ENCODE data around the gene MRPL49.
"Not testable (repeated sequence)": the region's sequence is repeated elsewhere in the genome, so short reads cannot be mapped to it uniquely, and the experiment has no call there.

Gene MRPL49

GRCh38 chr11:65134952-65135632 is 13.0 kb downstream of the MRPL49 start:
- peak; percentile 50 to 71 (median 63) for DNase-seq

DNA sequence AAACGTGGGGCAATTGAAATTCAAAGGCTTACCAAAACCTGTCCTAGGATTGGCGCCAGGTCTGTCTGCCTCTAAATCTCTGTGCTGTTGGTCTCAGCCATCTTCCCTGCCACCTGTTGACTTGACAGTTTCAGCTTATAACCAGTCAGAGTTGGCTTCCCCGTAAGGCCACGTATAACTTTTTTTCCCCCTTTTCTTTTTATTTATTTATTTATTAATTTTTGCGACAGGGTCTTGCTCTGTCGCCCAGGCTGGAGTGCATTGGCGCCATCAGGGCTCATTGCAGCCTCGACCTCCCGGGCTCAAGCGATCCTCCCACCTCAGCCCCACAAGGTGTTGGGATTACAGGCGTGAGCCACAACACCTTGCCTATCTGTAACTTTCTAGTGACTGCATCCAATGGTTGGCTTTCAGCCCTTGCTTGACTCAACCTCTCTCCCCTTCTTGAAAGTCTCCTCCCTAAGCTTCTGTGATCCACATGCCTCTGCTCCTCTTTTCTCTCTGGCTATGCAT is 13.6 kb downstream of the MRPL49 start:
- DNase-seq: no peak

- DNase-seq: no peak
Measured at GRCh38 chr11:65136515-65137096, 14.5 kb downstream of the MRPL49 start.

DNA sequence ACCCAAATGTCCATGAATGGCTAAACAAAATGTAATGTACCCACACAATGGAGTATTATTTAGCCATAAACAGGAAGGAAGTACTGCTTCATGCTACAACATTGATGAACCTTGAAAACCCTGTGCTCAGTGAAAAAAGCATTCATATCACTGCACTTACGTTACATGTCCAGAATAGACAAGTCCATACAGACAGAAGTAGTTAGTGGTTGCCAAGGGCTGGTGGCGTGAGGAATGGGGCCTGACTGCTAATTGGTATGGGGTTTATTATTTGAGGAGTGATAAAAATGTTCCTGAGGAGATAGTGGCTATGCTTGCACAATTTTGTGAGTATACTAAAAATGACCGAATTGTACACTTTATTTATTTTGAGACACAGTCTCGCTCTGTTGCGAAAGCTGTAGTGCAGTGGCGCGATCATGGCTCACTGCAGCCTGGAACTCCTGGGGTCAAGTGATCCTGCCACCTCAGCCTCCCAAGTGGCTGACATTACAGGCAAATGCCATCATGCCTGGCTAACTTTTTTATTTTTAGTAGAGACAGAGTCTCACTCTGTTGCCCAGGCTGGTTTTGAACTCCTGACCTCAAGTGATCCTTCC is 19.9 kb downstream of the MRPL49 start:
- no peak for DNase-seq

GRCh38 chr11:65147352-65148075 is 25.4 kb downstream of the MRPL49 start:
- no peak for DNase-seq

- no peak for DNase-seq
Measured at GRCh38 chr11:65148657-65149056, 26.5 kb downstream of the MRPL49 start.

DNA sequence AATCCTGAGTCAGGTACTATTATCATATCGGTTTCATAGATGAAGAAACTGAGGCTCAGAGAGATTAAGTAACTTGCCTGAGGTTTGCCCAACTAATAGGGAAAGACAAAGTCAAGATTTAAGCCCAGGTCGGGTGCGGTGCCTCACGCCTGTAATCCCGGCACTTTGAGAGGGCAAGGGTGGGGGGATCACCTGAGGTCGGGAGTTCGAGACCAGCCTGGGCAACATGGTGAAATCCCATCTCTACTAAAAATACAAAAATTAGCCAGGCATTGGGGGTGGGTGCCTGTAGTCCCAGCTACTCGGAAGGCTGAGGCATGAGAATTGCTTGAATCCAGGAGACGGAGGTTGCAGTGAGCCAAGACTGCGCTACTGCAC is 28.0 kb downstream of the MRPL49 start:
- DNase-seq: not testable (repeated sequence)

GRCh38 chr11:65150509-65151299 is 28.6 kb downstream of the MRPL49 start:
- DNase-seq: no peak

DNA sequence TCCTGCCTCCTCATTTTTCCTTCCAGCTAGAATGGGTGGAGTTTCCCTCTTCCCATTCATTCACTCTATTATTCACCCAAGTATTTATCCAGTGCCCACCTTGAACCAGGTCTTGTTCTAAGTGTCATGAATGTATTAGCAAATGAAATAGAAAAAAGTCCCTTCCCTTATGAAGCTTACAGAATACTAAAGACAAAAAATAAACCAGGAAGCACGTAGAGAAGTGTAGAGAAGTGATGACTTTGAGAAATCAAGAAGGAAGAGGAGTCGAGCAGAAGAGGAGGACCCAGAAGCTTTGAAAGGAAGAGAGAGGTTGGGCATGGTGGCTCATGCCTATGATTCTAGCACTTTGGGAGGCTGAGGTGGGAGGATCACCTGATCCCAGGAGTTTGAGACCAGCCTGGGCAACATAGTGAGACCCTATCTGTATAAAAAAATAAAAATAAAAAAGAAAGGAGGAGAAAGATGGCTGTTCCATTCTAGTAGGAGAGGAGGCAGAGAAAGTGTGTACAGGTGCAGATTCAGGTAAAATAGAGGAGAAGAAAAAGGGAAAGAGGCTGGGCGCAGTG is 29.3 kb downstream of the MRPL49 start:
- no peak for DNase-seq

- DNase-seq: no peak
Measured at GRCh38 chr11:65152122-65152521, 30.0 kb downstream of the MRPL49 start.

GRCh38 chr11:65156256-65156655 is 34.1 kb downstream of the MRPL49 start:
- DNase-seq: no peak

DNA sequence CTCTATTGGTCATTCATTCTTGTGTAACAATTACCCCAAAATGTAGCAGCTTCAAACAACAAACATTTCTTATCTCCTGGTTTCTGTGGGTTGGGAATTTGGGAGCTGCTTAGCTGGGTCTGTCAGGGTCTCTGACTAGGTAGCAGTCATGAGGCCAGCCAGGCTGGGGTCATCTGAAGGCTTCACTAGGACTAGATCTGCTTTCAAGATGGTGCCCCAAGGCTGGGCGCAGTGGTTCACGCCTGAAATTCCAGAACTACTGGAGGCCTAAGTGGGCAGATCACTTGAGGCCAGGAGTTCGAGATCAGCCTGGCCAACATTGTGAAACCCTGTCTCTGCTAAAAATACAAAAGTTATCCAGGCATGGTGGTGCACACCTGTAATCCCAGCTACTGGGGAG is 34.8 kb downstream of the MRPL49 start:
- no peak for DNase-seq

DNA sequence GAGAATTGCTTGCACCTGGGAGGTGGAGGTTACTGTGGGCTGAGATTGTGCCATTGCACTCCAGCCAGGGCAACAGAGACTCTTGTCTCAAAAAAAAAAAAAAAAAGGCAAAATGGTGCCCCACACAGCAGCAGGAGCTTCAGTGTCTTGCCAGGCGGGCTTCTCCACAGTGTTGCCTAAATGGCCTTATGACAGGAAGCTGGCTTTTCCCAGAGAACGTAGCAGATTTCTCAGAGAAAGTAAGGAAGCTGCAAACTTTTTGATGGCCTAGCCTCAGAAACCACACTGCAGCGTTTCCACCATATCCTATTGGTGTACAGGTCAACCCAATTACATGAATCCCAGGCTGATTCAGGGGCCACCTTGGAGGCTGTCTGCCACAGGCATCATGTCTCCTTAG is 35.2 kb downstream of the MRPL49 start:
- DNase-seq: no peak

GRCh38 chr11:65159012-65159411 is 36.9 kb downstream of the MRPL49 start:
- DNase-seq: no peak

- DNase-seq: no peak
Measured at GRCh38 chr11:65160643-65161042, 38.5 kb downstream of the MRPL49 start.

GRCh38 chr11:65163684-65164083 is 41.6 kb downstream of the MRPL49 start:
- DNase-seq: no peak

GRCh38 chr11:65165410-65166317 is 43.5 kb downstream of the MRPL49 start:
- DNase-seq: no peak

GRCh38 chr11:65166893-65167292 is 44.8 kb downstream of the MRPL49 start:
- no peak for DNase-seq

GRCh38 chr11:65167656-65168055 is 45.5 kb downstream of the MRPL49 start:
- no peak for DNase-seq

DNA sequence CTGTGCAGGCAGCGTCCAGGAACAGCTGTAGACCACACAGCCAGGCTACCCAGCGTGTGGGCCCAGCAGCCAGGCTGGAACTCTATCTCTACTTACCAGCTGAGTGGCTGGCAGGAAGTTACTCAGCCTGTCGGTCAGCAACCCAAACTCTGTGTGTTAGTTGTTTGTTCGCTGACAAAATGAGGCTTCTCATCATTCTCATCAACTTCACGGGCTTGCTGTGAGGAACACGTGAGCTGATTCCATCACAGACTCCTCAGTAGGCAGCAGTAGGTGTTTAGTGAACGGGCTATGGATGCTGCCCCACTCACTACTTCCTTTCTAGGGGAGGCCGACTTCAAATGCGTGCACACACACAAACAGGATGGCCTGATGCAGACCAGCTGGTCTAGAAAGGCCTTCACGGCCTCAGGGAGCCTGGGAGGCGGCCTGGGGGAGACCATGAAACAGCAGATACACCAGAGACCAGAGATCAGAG is 47.1 kb downstream of the MRPL49 start:
- no peak for DNase-seq

DNA sequence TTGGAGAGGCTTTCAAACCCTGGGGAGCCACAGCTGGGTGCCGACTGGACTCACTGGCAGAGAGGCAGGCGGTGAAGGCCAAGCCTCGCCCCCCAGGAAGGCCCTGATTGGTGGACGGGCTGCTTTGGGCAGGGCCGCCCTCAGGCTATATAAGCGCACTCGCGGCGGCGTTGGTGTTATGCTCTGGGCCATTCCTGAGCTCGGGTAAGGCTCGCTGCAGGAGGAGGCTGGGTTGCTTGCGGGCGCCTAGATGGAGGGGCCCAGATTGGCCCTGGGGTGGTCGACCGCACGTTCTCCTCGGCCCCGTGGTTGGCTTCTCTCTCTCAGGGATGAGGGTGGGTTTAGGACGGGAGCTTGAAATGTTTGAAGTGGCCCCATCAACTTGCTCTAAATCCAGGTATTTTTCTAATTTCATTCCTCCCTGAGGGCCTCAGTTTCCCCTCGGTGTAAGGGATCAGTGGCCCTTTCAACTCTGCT is 48.0 kb downstream of the MRPL49 start, which contains the start of gene SPDYC:
Gene SPDYC, plus strand, starts transcription at position 176 of the 477 bp plus-strand sequence. CDS start 1,125 bp downstream, outside the sequence.
- DNase-seq: no peak

Data from activated naive CD4-positive, alpha-beta T cell (primary cell).